ENCODE data around the gene NPIPB8.
"Not testable (repeated sequence)": the region's sequence is repeated elsewhere in the genome, so short reads cannot be mapped to it uniquely, and the experiment has no call there.

The NPIPB8 gene

DNA sequence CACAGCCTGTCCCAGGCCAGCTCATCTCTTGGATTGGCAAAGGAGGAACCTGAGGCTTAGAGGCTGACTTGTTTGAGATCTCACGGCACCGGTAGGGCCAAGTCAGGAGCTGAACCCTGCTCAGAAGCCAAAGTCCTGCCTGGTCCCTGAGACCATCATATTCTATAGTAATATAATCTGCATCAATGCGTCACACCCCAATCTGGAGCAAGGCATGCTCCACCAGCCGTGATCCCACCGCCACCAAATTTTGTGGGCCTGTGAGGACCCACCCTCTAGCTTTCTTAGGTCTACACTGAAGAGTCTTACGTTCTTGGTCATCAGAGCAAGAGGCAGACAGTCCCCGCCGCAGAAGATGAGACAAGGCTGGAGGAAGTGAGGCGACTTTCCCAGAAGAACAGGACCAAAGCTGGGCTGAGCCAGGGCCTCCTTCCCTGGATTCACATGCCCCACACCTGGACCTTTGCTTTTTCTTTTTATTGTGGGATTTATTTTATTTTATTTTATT is 30.7 kb upstream of the NPIPB8 start:
- no peak for DNase-seq

DNA sequence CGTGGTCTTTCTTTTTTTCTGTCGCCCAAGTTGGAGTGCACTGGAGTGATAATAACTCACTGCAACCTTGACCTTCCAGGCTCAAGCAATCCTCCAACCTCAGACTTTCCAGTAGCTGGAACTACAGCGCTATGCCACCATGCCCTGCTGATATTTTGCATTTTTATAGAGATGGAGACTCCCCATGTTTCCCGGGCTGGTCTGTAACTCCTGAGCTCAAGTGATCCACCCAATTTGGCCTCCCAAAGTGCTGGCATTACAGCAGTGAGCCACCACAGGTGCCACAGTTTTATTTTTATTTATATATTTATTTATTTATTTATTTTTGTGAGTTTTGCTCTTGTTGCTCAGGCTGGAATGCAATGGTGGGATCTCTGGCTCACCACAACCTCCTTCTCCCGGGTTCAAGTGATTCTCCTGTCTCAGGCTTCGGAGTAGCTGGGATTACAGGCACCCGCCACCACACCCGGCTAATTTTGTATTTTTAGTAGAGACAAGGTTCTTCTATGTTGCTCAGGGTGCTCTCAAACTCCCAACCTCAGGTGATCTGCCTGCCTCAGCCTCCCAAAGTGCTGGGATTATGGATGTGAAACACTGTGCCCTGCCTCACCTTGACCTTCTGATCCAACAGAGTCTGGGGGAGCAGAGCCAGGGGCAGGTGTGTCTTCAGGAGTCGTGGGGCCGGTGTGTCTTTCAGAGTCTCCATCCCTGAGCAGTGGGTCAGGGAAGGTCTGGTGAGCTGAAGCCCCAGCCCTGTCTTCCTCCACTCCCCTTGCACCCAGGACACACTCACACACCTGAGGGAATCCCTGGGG is 30.0 kb upstream of the NPIPB8 start:
- not testable (repeated sequence) for DNase-seq

DNA sequence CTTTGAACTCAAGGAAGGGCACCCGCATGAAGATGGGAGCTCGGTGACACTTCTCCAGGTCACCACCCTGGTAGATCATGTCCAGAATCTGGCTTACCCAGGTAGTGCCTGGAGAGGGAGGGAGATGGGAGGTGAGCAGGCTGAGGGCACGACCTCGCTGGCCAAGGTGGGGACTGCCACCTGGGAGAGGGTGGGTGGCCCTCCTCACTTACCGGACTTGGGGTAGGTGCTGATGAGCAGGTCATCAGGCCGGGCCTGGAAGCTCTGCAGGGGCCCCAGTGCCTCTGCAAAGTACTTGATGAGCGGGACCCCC is 29.4 kb upstream of the NPIPB8 start:
- DNase-seq, result not testable (repeated sequence)

DNA sequence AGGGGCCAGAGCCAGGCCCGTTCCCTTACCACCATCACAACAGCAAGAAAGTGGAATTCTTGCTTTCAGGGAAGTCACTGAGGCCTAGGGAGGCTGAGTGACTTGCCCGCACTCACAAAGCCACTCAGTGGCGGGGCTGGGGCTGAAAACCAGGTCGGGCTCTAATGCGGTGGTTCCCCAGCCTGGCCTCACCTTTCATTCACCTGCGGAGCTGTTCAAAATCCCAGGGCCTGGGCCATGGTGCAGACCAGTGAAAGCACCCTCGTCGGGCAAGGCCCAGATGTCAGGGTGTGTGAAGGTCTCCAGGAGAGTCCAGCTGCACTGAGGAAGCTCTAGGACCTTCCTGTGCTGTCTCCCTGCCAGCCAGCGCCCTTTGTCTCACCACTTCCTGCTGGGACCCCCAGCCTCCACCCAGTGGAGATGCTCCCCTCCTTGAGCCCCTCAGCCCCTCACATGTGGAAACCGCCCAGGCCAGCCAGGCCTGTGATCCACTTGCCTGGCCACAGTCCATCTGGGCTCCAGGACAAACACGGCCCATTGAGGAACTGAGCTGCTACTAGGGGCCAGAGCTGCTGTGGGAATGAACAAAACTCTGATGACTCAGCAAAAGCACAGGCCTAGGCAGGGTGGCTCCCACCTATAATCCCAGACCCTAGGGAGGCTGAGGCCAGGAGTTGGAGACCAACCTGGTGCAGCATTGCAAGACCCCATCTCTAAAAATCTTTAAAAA is 28.8 kb upstream of the NPIPB8 start:
- not testable (repeated sequence) for DNase-seq

- DNase-seq, result no peak
Observed at GRCh38 chr16:28609631-28610594, 28.0 kb upstream of the NPIPB8 start, which contains the start of gene SULT1A1. TSS of gene SULT1A1 (minus strand) at chr16:28610044. CDS start at chr16:28608855, 1,189 bp downstream.

DNA sequence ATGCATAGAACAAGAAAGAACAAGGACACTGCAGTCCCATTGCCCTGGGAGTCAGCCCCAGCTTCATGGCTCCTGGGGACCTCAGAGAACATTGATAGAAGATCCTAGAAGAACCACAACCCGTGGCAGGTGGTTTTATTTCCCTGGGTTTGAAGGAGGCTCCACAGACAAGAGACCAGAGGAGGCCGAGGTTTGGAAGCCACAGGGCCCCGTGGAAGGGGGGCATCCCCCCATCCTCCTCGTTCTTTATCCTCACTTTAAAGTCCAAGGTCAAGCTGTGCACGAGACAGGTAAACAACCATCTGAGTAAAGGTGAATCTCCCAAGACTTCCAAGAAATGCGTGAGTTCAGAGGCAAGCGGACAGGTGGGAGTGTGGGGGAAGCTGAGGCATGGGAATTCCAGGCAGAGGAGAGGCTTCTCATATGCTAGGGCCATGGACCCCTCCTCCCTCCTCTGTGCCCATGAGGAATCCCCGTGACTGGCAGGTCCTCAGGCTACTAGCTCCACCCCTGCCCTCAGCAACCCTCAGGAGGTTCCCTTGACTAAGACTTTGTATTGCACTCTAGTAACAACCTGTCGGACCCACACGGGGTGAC is 27.2 kb upstream of the NPIPB8 start:
- no peak for DNase-seq

- not testable (repeated sequence) for DNase-seq
Observed at GRCh38 chr16:28612359-28613280, 25.2 kb upstream of the NPIPB8 start.

DNA sequence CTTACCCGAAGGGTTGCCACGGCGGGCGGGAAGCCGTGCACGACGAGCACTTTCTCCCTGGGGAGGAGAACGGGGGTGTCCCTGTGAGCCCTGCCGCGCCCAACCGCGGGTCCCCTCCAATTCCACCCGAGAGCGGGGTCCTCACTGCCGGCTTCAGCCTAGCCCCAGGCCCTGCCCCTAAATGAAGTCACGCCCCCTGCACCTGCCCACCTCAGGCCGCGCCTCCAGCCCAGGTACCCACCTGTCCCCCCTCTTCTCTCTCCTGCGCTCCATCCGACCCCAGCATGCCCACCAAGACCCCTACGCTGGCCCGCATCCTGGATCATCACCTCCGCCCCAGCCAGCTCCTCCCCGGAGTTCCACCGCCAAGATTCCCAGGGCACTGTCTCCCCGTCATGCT is 24.0 kb upstream of the NPIPB8 start:
- not testable (repeated sequence) for DNase-seq

GRCh38 chr16:28614561-28614960 is 23.3 kb upstream of the NPIPB8 start:
- not testable (repeated sequence) for DNase-seq

GRCh38 chr16:28615486-28616223 is 22.2 kb upstream of the NPIPB8 start:
- DNase-seq, result peak; percentile 36 to 37

DNA sequence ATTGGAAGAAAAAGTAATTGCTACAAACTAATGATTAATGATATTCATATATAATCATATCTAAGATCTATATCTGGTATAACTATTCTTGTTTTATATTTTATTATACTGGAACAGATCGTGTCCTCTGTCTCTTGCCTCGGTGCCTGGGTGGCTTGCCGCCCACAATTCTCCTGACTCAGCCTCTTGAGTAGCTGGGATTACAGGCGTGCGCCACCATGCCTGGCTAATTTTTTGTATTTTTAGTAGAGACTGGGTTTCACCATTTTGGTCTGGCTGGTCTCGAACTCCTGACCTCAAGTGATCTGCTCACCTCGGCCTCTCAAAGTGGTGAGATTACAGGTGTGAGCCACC is 21.7 kb upstream of the NPIPB8 start:
- DNase-seq, result not testable (repeated sequence)

DNA sequence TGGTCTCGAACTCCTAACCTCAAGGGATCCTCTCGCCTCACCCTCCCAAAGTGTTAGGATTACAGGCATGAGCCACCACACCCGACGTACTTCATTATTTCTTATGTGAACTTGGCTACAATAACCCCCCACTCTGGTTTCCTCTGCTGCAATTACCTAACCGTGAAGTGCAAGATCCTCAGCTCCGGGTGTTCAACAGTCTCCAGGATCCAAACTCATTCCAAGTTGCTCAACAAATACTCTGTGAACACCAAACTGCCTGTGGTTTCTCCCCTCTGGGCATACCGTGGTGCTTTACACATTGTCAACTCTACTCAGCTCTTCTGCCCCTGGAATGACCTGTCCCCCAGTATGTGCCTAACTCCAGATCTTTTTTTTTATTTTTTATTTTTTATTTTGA is 21.2 kb upstream of the NPIPB8 start:
- no peak for DNase-seq

- DNase-seq, result no peak
Observed at GRCh38 chr16:28617874-28618273, 20.0 kb upstream of the NPIPB8 start.

- not testable (repeated sequence) for DNase-seq
Observed at GRCh38 chr16:28620316-28620715, 17.5 kb upstream of the NPIPB8 start.

- no peak for DNase-seq
Observed at GRCh38 chr16:28621481-28622155, 16.2 kb upstream of the NPIPB8 start.

GRCh38 chr16:28622532-28623171 is 15.2 kb upstream of the NPIPB8 start:
- DNase-seq, result not testable (repeated sequence)

DNA sequence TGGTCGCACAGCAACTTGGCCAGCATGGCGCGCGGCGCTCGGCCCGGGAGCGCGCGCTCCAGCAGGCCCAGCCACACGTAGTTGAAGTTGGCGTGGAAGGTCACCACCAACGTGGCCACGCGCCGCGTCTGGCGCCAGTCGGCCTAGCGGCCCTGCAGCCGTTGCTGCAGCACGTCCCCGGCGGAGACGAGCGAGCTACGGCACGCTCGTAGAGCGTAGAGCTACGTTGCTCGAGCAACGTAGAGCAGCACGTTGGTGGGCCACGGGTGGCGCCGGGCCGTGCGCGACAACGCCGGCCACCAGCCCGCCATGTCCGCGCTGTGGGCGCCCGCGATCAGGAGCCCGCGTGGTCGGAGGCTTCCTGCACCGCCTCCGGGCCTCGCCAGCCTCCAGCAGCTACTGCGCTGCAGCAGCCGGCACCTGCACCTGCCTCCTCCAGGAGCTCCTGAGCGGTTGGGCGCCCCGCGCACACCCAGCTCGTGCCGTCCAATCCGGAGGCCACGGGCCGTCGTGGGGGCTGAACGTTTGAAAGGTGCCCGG is 14.6 kb upstream of the NPIPB8 start:
- peak; percentile 60 to 66 for DNase-seq

- DNase-seq, result not testable (repeated sequence)
Observed at GRCh38 chr16:28630905-28631304, 7.0 kb upstream of the NPIPB8 start.

Data from CD4-positive, alpha-beta T cell treated with Interleukin-4 for 1 hour (primary cell).